ENCODE results near the gene C9orf78. TPM values are rescaled to one million over a fixed set of nuclear protein-coding genes. Genes with fewer than 3 reads are reported as not detected.

The C9orf78 gene
- total and polyA plus RNA-seq, 9 of the 15 experiments (the other 6 are each of a cell fraction or from before 2014, with no cell fraction given): 94.6 to 266 (median 202) TPM

DNA sequence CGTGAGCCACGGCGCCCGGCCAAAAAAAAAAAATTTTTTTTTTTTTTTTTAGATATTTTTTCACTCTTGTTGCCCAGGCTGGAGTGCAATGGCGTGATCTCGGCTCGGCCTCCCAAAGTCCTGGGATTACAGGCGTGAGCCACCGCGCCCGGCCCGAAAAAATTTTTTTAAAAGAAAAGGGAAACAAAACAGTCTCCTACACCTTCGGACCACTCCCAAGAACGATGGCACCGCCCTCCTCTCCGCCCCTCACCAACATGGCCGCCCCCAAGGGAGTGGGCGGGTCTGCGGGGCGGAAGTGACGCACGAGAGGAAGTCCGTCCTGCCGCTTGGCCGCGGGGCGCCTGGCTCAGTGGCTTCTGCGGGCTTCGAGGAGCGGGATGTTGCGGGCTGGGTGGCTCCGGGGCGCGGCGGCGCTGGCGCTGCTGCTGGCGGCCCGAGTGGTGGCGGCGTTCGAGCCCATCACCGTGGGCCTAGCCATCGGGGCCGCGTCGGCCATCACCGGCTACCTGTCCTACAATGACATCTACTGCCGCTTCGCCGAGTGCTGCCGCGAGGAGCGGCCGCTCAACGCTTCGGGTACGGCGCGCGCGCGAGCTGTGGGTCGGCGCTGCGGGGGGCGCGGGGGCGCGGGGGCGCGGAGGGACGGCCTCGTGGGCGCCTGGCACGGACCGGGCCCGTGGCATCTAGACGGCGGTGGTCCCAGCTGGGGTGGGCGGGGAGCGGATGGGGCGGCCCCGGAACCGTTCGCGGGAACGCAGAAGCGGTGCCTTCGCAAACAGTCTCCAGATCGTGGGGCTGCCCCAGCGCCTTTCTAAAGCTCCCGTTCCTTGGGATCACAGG lies 32.0 kb downstream of the C9orf78 start, which contains the start of gene TOR1B (continued):
- TF ChIP-seq DDX20 (tag; IDR thresholded peaks at IDR 0.05; ENCODE audit: low read depth) (no peak), SMARCA4 (IDR thresholded peaks at IDR 0.05) (no peak), NFATC3 (IDR thresholded peaks at IDR 0.05) (no peak), LCOR (CRISPR knock-in tag; IDR thresholded peaks at IDR 0.05) (no peak), KDM2B (CRISPR knock-in tag; IDR thresholded peaks at IDR 0.05) (peak; percentile 91), SUPT5H (IDR thresholded peaks at IDR 0.05) (peak; percentile 86), RHOXF2B (CRISPR knock-in tag; conservative IDR thresholded peaks at IDR 0.05) (no peak), ZNF253 (CRISPR knock-in tag; conservative IDR thresholded peaks at IDR 0.05) (no peak), HNRNPUL1 (IDR thresholded peaks at IDR 0.05; ENCODE audit: low read length) (no peak), KLF6 (CRISPR knock-in tag; IDR thresholded peaks at IDR 0.05; ENCODE audit: borderline replicate concordance) (peak; percentile 50; the same call in 1 of the 2 replicates), RBM22 (IDR thresholded peaks at IDR 0.05; ENCODE audit: low read depth, low read length, poor library complexity, severe bottlenecking) (peak; percentile 80), PTRF (tag; IDR thresholded peaks at IDR 0.05) (no peak), RBBP5 (IDR thresholded peaks at IDR 0.05; ENCODE audit: borderline replicate concordance, insufficient read depth, low read length, poor library complexity, severe bottlenecking) (peak; percentile 94), HMG20A (CRISPR knock-in tag; conservative IDR thresholded peaks at IDR 0.05) (no peak)
- TF ChIP-seq, protein P1, sequence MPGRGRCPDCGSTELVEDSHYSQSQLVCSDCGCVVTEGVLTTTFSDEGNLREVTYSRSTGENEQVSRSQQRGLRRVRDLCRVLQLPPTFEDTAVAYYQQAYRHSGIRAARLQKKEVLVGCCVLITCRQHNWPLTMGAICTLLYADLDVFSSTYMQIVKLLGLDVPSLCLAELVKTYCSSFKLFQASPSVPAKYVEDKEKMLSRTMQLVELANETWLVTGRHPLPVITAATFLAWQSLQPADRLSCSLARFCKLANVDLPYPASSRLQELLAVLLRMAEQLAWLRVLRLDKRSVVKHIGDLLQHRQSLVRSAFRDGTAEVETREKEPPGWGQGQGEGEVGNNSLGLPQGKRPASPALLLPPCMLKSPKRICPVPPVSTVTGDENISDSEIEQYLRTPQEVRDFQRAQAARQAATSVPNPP (IDR thresholded peaks at IDR 0.05; ENCODE audit: borderline replicate concordance, insufficient read depth, insufficient read length): no peak
- TF ChIP-seq, protein P2, sequence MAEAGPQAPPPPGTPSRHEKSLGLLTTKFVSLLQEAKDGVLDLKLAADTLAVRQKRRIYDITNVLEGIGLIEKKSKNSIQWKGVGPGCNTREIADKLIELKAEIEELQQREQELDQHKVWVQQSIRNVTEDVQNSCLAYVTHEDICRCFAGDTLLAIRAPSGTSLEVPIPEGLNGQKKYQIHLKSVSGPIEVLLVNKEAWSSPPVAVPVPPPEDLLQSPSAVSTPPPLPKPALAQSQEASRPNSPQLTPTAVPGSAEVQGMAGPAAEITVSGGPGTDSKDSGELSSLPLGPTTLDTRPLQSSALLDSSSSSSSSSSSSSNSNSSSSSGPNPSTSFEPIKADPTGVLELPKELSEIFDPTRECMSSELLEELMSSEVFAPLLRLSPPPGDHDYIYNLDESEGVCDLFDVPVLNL (CRISPR knock-in tag; IDR thresholded peaks at IDR 0.05; ENCODE audit: low read depth): peak; percentile 39; the same call in 1 of the 2 replicates
- TF ChIP-seq, protein P3, sequence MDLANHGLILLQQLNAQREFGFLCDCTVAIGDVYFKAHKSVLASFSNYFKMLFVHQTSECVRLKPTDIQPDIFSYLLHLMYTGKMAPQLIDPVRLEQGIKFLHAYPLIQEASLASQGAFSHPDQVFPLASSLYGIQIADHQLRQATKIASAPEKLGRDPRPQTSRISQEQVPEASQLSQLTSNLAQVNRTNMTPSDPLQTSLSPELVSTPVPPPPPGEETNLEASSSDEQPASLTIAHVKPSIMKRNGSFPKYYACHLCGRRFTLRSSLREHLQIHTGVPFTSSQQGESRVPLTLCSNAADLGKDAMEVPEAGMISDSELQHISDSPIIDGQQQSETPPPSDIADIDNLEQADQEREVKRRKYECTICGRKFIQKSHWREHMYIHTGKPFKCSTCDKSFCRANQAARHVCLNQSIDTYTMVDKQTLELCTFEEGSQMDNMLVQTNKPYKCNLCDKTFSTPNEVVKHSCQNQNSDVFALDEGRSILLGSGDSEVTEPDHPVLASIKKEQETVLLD (IDR thresholded peaks at IDR 0.05): no peak
- TF ChIP-seq, protein P4, sequence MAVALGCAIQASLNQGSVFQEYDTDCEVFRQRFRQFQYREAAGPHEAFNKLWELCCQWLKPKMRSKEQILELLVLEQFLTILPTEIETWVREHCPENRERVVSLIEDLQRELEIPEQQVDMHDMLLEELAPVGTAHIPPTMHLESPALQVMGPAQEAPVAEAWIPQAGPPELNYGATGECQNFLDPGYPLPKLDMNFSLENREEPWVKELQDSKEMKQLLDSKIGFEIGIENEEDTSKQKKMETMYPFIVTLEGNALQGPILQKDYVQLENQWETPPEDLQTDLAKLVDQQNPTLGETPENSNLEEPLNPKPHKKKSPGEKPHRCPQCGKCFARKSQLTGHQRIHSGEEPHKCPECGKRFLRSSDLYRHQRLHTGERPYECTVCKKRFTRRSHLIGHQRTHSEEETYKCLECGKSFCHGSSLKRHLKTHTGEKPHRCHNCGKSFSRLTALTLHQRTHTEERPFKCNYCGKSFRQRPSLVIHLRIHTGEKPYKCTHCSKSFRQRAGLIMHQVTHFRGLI (CRISPR knock-in tag; IDR thresholded peaks at IDR 0.05): no peak
- TF ChIP-seq, protein P5, sequence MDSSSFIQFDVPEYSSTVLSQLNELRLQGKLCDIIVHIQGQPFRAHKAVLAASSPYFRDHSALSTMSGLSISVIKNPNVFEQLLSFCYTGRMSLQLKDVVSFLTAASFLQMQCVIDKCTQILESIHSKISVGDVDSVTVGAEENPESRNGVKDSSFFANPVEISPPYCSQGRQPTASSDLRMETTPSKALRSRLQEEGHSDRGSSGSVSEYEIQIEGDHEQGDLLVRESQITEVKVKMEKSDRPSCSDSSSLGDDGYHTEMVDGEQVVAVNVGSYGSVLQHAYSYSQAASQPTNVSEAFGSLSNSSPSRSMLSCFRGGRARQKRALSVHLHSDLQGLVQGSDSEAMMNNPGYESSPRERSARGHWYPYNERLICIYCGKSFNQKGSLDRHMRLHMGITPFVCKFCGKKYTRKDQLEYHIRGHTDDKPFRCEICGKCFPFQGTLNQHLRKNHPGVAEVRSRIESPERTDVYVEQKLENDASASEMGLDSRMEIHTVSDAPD (CRISPR knock-in tag; IDR thresholded peaks at IDR 0.05): no peak
- TF ChIP-seq, protein P6, sequence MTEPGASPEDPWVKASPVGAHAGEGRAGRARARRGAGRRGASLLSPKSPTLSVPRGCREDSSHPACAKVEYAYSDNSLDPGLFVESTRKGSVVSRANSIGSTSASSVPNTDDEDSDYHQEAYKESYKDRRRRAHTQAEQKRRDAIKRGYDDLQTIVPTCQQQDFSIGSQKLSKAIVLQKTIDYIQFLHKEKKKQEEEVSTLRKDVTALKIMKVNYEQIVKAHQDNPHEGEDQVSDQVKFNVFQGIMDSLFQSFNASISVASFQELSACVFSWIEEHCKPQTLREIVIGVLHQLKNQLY (CRISPR knock-in tag; conservative IDR thresholded peaks at IDR 0.05): 0 out of 4 replicates have a peak, but pooled peaks of 1 of the 2 experiments have one; percentile 41
